SK-N-DZ (cell line): ENCODE results near the gene PDLIM1.

Experiments used
- DNase-seq: peaks from one replicate; pipeline ENCODE4 v3.0.0-alpha.2; 2015; ENCODE audit warnings: low spot score

The PDLIM1 gene

DNA sequence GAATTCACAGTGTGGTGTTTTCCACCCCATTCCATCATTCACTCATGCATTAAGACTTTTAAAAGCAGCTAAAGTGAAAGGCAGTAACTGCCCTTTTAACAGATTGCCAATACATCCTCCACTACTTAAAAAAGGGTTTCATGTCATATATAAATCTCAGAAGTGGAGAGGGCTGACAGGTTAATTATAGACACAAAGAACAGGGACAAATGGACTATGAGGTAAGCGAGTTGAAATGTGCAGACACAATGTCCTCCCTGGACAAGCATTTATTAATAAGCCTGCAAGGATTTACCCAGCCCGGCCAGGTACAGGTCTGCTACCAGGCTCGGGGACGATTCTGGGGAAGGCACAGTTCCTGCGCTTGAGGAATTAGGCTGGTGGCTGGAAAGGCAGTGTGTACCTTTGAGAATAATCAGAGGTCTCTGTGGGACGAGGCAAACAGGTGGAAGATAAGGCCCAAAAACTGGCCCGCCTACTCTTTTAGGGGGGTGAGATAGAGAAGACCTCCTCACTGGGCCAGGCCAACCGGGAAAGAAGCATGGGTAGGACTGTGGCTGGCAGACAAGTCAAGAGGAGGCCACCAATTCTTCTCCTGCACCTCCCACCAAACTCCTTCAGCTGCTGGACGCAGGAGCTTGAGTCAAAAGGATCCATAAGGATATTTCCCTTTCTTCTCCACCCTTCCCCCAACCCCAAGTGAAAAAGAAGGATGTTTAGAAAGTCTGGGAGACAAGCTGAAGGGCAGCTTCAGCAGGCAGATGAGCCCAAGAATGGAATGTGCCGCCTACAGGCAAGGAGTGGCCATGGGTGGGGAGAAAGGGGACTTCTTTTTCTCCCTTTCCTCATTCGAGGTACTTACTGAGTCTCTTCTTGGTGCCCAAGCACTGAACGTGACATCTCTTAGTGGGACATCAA, 1.5 kb downstream of the PDLIM1 start:
- DNase-seq: no peak

DNA sequence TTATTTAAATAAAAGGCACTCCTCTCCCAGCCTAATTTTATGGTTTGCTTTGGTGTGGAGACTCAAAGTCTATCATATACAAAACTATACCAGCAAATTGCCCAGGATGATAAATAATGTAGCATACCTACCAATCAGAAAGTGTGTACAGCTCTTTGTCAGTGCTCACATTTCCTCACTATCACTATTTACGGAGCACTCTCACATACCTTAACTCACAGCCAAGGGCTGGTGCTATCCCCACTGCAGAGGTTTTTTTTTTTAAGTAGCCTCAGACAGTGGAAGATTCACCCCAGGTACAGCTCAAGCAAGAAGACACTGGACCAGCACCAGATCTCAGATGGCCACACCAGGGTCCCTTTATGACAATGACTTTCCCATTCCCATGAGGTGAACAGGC, 2.5 kb downstream of the PDLIM1 start:
- DNase-seq: no peak

DNA sequence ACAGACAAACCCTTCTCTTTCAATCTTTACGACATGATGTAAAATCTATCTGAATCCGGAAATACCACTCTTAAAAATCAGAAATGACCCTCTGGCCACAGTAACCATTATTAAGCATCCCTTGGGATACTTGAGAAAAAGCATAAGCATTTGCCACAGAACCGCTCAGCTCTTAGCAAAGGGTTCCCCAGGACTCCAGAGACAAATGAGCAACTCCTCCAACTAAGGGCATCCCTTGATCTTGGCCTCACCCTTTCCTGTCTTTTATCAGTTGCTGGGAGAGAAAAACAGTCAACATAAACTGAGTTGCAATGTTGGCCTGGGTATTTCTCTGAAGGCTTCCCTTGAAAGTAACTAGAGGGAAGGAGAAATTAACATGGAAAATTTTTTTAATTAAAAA, 3.5 kb downstream of the PDLIM1 start:
- no peak for DNase-seq

DNA sequence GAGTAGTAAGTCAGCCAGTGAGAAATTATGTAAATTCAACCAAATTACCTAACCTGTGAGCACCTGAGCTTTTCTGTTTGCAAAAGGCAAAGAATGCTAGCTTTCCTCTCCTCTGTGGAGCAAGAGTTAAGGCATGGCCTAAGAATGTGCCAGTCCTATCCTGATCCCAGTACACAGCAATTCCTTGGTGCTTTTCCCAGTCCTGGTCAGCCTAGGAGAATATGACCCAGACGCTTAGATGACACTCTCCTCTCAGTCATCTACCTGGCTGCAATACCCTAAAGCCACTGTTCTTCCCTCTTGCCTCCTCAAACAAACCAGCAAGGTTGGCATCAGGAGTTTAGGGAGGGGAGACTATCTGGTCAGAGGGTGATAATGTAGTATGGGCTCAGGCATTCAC, 4.1 kb downstream of the PDLIM1 start:
- DNase-seq: no peak

DNA sequence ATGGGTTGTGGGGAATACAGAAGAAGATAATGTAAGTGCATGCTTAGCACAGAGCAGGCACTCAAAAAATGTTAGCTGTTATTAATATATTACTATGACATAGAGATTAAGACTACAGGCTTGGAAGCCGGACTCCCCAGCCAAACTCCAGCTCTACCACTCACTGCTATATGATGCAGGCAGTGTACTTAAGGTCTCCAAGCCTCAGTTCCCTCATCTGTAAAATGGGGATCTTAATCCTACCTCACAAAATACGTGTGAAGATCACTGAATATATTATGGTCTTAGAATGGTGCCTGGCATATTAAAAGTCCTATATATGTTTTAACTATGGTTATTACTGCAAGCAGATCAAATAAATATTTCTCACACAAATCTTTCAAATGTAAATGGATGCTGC, 5.2 kb downstream of the PDLIM1 start:
- no peak for DNase-seq

DNA sequence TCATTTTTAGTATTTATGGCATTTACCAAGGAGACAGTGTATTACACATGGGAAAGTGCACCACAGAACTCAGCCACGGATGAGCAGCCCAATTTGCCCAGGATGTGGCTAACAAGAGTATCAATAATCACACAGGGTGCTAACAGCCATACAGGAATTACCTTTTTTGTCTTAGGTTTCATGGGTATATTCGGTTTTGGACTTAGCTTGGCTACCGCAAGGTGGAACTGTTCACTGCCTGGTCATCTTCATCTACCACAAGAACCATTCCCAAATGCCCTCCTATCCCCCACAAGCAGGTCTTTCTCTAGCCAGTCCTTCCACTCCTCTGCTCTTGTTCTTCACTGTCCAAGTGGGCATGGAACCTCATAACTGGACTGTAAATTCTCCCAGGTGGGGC, 6.0 kb downstream of the PDLIM1 start:
- DNase-seq: no peak

DNA sequence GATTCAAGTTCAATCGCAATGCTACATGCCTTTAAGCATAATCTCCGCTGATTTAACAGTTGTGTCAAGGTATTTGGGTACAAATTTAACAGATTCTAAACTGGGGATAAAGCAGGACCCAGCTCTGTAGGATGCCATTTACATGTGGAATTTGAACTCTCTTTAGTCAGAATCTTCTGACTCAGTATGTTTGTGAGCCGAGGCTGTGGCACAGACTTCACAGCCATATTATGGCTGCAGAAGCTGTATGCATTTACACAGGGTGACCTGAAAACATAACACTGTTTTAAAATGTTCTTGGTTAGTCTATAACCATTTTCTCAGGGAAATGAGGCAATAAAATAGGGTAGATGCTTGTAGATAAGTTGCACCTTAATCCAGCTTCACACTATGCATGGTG, 8.7 kb downstream of the PDLIM1 start:
- no peak for DNase-seq

DNA sequence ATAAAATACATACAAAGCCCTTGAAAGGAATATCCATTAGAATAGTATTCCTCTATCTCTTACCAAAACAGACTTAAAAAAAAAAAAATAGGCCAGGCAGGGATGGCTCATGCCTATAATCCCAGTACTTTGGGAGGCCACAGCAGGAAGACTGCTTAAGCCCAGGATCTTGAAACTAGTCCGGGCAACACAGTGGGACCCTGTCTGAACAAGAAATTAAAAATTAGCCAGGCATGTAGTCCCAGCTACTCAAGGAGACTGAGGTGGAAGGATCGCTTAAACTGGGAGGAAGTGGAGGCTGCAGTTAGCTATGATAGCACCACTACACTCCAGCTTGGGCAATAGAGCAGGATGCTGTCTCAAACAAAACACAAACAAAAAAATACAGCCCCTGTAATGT, 9.6 kb downstream of the PDLIM1 start:
- DNase-seq: no peak

DNA sequence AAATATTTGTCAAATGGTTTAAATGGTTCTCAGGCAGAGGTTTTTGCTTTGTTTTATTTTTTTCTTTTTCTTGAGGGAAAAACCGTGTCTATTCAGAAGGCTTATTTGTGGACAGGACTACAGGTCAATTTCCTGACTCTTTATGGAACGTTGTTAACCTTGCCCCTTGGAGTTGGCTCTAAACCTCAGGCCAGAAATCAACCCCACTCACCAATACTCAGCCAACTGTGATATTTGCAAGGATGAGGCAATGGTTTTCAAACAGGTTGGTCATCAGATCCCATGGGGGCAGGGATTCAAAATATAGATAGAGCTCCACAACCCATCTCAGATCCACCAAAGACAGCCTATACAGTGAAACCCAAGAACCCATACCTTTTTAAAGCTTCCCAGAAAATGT, 10.2 kb downstream of the PDLIM1 start:
- DNase-seq: no peak

DNA sequence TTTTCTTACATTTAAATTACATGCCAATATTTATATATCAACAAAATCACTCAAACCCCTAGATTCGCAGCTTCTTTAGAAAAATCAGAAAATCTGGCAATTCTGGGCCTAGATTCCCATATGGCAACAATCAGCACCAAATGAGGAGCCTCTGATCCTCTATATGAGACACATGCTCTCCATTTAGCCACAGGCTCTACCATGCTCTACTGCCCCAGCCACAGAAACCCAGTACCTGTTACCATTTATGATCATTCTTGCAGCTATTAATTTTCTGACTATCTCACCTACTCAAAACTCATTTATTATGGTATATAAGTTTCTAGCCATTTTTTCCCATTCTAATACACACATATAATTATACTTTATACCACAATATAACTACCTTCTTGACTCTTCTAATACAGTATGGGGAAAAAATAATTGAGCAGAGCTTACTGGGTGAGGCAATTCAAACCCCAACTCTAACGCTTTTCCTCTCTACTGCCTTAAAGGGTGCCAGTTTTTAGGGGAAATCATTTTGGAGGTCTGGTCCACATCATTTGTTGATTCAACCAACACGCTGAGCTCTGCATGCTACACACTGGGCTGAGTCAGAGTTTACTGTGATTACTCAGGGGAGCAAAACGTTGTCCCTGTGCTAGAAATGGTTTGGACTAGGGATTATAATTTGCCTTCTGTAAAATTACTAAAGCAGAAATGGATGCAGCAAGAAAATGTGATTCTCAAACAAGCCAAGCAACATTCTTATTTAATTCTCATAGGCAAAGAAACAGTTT, 11.6 kb downstream of the PDLIM1 start:
- DNase-seq: no peak

DNA sequence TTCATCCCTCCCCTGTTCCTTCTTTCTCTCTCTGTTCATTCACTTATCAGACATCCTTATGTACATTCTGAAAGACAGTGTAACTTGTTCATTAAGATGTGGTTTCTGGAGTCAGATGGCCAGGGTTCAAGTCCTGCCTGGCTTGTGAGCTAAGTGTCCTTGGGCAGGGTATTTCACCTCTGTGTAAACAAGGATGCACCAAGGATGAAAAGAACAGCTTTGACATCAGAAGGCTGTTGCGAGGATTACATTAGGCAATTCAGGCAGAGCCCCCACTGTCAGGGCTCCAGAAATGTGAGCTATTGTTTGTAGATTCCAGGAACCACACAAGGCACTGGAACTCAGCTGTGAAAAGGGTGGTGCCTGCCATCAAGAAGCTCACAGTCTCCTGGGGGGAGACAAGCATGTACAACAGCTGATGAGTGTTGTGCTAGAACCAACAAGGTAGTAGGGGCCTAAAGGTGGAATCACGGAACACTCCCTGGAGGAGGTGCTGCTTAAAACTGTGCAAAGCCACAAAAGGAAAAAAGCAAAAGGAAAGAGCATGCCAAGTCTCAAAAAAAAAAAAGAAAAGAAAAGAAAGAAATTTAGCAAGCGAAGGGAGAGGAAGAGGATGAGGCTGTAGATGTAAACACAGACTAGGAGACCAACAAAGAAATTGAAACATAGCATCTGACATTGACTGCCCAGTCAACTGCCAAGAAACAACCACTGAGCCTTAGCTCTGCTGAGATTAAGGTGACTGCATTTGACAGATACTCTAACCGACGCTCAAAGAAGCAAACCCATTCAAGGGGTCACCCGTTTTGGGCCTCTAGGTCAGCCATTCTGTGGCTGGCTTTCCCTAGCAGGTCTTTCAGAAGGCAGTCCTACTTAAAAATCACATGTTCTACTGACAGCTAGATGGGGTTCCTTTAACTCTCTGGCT, 12.5 kb downstream of the PDLIM1 start:
- no peak for DNase-seq

DNA sequence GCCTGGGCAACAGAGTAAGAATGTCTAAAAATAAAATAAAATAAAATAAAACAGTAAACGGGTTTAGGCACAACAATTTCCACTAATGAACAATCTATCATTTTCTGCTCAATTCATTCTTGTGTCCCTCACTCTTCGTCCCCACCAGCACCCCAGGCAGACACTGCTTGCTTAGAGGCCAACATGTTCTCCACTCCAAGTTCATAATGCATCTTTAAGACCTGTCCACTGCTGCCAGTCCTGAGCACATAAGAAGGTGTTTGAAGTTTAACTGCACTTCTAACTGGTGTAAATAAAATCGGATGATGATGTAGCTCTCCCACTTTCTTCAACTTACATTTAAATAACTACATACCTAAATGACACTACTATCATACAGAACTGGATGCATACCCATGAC, 13.2 kb downstream of the PDLIM1 start:
- DNase-seq: no peak

DNA sequence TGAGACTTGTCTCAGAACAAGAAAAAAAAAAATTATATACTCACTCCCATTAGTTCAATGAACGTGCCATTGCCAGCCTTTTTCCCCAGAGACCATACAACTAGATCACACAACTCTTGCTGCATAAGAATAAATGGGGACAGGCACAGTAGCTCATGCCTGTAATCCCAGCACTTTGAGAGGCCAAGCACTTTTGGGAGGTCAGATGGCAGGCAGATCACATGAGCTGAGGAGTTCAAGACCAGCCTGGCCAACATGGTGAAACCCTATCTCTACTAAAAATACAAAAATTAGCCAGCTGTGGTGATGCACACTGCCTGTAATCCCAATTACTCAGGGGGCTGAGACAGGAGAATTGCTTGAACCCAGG, 13.6 kb downstream of the PDLIM1 start:
- no peak for DNase-seq

DNA sequence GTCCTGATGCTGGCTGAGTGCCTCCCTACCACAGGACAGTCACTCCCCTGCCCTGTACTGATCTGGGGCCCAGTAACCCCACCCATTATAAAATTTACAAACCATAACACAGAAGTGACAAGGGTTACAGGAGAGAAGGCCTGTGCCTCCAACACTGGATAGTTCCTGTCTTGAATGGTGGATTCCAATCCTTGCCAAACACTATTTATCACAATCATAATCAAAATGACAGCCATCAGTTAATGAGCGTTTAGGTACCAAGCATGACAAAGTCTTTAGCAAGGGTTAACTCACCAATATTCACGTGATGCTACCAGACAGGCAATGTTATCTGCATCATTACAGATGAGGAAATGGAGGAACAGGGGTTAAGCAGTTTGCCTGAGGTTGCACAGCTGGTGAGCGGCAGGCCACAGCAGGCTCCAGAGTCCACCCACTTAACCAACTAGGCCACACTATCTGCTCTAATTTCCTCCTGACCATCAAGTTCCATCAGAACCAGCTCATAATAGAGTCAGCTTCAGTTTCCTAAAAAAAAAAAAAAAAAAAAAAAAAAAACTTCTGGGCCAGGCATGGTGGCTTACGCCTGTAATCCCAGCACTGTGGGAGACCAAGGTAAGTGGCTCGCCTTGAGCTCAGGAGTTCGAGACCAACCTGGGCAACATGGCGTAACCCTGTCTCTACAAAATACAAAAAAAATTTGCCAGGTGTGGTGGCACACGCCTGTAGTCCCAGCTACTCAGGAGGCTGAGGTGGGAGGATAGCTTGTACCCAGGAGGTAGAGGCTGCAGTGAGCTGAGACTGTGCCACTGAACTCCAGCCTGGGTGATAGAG, 14.2 kb downstream of the PDLIM1 start:
- DNase-seq: no peak

DNA sequence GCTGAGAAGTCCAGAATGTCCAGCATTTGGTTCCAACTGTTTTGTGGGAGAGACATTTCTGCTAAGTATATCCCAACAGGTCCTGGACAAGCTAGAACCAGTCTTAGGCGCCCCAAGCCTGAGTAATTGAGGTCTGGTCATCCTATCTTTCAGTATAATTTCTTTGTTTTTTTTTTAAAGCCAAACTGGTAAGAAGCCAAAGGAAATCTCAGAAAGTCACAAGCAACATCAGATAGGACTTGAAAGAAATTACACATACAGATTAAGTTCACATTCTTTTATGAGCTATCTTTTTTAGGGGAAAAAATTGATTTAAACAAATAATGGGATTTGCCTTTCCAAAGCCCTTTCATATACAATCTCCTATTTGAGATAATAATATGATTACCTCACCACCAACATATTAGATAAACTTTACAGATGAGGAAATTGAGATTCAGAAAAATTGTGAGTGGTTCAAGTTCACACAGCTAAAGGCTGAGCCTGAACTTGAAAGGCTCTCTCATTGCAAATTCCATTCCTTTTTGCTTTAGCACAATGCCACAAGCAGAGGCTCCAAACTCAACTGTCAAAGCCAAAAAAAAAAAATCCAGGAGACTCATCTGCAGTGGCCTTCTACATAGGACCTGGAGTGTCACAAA, 15.0 kb downstream of the PDLIM1 start:
- no peak for DNase-seq

DNA sequence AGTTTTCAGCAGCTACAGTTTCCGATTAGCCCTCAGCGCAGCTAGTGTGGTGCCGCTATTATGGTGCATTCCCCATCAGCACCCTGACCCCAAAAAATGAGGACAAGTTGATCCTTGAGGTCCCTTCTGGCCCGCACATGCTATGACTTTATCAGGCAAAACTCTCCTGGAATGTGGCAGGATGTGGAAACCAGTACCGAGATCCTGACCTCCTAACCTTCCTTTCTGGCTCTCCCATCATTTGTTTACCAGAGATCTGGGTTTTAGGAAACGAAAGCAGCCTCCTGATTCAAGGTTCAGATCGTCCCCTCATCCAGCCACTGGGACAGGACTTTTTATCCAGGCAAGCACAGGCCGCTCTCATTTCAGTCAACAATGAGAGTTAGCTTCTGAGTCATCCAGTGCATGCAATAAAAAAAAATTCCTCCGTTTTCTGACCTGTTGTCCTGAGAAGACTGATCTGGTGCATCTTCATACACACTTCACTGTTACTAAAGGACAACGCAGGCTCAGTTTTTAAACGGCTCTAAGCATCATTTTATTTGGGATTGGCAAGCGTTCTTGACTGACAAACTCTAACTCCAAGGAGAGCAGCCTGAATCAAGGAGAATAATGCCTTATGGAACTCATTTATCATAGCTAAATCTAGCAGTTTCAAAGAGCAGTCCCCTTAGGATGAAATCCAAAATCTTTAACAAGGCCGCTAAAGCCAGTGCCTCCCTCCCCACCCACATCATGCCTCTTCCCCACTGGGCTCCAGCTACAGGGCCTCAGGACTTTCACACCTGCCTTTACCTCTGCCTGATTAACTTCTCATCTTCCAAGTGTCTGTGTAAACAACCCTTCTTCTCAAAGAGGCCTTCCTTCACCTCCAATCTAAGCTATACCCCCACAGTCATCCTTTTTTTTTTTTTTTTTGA, 17.1 kb downstream of the PDLIM1 start:
- no peak for DNase-seq

DNA sequence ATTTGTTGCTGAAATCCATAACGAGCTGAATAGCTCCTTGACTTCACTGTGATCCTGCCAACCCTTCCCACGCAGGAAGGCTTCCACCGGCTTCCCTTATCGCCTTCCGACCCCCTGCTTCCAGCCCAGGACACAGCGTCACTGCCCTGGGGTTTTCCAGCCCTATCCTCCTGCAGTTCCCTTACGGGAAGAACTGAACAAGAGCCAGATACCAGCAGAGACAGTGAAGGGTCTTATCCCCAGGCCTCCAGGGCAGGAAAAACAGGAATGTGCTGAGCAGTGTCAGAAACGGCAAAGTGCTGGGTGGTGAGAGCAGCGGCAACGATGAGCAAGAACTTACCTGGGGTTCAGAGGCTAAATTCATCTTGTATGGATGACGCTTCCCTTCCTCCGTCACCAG, 22.4 kb downstream of the PDLIM1 start:
- DNase-seq: no peak

DNA sequence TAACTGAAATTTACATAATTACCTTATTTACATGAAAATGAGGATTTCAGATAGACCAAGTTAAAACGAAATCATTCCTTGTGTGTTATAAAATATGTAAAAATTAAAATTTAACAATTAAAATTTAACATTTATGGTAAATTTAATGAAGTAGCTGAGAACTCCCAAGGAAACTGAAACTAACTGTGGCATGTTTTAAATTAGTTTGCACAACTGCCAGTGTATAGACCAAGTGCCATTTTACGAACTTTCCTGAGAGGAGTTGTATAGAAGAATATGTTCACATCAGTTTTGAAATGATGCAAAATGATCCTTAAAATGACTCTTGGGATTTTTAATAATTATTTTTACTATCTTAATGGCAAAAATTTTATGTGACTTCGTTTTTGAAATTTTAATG, 23.6 kb downstream of the PDLIM1 start:
- no peak for DNase-seq

DNA sequence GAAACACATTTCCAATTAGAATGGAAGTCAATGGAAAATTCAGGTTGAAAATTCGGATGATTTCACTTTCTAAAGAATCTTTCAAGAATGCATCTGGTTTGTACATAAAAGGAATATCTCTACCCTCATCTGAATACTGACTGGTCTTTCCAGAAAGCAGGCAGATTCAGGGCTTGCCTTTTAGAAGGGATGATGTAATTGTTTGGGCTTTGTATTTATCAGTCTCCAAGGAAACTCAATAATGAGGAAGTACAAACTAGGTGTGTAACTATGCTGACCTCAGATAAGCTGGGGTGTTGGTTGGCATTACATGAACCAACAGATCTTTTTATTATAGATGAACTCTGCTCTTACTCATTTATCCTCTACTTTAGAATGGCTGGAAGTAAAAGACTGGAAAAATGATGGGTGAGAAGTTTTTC, 24.1 kb downstream of the PDLIM1 start:
- DNase-seq: no peak
